Right lobe of liver (tissue), 4 donors: ENCODE results near the gene SMIM23.

Experiments used
- CTCF ChIP-seq, 4 donors: fragments of 200-600 bp in 3 of 4; fragments of 450-650 bp in 1 of 4; IDR thresholded peaks; one replicate each; pipeline versions ENCODE4 v1.5.1 to v1.8.0; 2016 to 2022; ENCODE audit warnings: antibody characterized with exemption in 4 of 4, mild to moderate bottlenecking in 2 of 4
- POLR2A ChIP-seq: fragments of 450-650 bp; IDR thresholded peaks from one replicate; pipeline ENCODE4 v1.6.1; 2017; ENCODE audit warnings: antibody characterized with exemption, mild to moderate bottlenecking
- donor health status: DM: no; HTN: no; CAD: no.
- donor health status: DM: no; HTN: no; CAD: no.
- donor health status: DM: no; HTN: yes; CAD: no.

GRCh38 chr5:171823269-171823668 is 37.7 kb downstream of the SMIM23 start:
- TF ChIP-seq CTCF (IDR thresholded peaks at IDR 0.05), result no peak
- no peak for TF ChIP-seq POLR2A
